Cardiac fibroblast (primary cell): ENCODE results near the gene HERC3.

Experiments
- DNase-seq, 2 donors: peaks; one replicate each; pipeline versions ENCODE4 v3.0.0 to v3.0.0-alpha.2; 2010; ENCODE audit warnings: low read depth in 2 of 2
- H3K4me3 ChIP-seq, 2 donors: replicated peaks in 1 of 2; 1 replicate in 1 of 2; 2 replicates in 1 of 2; pipeline ENCODE4 v1.5.1; 2011; ENCODE audit warnings: low read depth in 2 of 2, low read length in 2 of 2, mild to moderate bottlenecking in 2 of 2, moderate library complexity in 1 of 2
- CTCF ChIP-seq: IDR thresholded peaks from one replicate; pipeline ENCODE4 v1.5.1; 2011; ENCODE audit warnings: low read depth, mild to moderate bottlenecking, low read length, inconsistent platforms

HERC3 gene

DNA sequence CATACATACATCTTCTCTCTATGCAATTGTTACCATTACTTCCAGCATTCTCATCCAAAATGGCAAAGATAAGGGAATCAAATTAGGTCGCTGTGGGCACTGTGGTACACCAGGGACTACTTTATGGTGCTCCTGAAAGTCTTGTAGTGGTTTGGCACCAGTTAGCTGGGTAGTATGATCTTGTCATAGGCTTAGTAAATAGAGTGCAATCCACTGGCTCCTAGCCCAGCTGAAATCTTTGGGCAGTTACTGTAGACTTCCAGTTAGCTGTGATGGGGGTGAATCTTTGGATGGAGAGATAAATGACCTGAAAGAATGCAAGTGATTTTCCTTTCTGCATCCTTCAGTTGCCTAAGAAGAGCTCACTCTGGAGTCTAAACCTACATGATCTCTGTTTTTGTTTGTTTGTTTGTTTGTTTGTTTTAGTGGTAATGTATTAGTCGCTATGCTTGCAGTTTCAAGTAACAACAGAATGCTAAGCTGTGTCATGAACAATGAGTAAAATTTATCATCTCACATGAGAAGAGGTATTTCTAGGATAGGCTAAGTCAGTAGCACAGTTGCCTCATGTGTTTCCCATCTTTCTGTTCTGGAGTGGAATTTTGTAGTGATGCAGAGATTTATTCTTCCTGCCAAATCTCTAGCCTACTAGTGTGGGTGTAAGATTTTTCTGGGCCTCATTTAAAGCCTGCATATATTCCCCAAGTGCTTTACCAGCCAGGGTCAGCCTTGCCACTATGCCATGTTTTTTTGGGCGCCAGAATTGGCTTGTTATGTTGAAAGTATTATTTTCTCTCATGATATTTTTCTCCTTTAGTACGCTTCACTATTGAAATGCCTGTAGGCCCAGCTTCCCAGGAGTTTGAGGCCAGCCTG is 24.2 kb downstream of the HERC3 start:
- DNase-seq: peak; percentile 81 to 94
- no peak overlapping the region for H3K4me3 ChIP-seq
- no peak for TF ChIP-seq CTCF

DNA sequence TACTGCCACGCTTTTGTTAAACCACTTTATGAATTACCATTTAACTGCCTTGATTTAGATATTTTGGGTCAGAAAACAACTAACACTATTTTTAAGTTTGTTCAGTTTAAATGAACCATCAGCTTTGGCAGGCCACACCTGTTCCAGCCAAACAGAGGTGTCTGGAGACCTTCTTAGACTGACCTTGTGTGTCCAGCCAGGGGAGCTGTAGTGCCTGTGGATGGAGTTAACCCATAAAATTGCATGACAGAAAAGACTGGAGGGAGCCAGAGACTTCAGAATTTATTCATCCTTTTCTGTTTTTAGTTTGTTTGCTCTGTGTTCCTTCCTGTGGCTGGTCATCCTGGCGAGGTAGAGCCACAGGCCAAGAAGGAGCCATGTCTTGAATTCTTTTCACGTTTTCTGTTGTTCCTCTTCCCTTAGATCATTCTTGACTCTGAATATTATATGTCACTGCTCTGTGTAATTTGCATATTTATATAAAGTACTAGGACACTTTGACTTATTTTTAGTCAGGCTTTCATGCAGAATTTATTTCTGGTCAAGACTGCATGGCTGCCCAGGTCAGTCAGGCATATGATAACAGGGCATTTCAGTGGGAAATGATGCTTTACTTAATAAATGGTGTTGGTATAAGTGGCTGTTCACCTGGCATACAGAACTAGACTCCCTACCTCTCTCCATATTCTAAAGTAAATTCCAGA is 26.7 kb downstream of the HERC3 start:
- TF ChIP-seq CTCF: no peak
- no peak for DNase-seq
- H3K4me3 ChIP-seq: no peak overlapping the region

DNA sequence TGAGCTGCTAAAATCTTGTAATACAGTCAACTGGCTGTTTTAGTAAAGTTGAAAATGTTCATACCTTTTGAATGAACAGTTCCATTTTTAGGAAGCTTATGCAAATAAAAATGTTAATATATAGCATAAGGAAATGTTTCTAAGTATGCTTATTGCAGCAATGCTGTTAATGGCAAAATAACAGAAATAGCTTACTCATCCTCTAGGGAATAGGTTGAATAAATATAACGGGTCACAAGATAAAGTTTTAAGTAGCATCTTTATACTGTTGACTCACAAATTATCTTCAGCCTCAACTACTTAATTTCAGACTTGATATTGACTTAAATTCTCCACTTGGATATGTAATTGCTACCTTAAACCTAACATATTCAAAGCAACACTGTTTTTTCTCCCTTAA is 27.7 kb downstream of the HERC3 start:
- no peak overlapping the region for H3K4me3 ChIP-seq
- peak in 1 of 2 donors; percentile 65 for DNase-seq
- TF ChIP-seq CTCF: no peak

GRCh38 chr4:88621763-88622327 is 29.6 kb downstream of the HERC3 start:
- TF ChIP-seq CTCF: no peak
- no peak overlapping the region for H3K4me3 ChIP-seq
- DNase-seq: no peak

DNA sequence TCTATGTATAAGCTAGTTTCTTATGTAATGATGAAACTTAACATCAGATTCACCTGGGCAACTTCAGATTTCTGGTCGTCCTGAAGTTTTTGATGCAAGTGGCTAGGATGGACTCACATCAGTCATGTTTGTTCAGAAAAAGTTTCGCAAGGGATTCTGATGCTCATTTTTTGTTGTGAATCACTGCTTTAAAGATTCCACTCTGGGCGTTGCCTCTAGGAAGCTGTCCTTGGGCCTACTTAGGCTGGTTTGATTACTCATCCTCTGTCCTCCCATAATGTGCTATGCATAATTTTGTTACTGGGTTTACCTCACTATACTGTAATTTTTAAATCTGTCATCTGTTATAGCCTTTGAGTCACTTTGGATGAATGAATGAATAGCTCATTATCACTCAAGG is 30.8 kb downstream of the HERC3 start:
- TF ChIP-seq CTCF: no peak
- no peak overlapping the region for H3K4me3 ChIP-seq
- DNase-seq: peak; percentile 55 to 97

DNA sequence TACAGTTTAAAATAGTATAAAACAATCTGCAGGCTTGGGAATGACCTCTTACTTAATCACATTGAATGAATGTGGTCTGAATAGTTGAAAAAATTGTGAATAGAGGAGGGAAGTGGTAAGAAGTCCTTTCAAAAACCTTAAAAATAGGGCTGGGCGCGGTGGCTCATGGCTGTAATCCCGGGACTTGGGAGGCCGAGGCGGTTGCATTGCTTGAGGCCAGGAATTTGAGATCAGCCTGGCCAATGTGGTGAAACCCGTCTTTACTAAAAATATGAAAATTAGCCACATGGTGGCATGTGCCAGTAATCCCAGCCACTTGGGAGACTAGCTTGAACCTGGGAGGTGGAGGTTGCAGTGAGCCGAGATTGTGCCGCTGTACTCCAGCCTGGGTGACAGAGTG is 36.5 kb downstream of the HERC3 start:
- TF ChIP-seq CTCF: no peak
- H3K4me3 ChIP-seq: no peak overlapping the region
- no peak for DNase-seq
